LoVo (cell line): ENCODE measurements around the gene JPT1.
"Not testable (repeated sequence)": the region's sequence is repeated elsewhere in the genome, so short reads cannot be mapped to it uniquely, and the experiment has no call there.

Source experiments
- DNase-seq: peaks from one replicate; pipeline ENCODE4 v3.0.0-alpha.2; 2016; ENCODE audit warnings: low spot score

JPT1 gene

DNA sequence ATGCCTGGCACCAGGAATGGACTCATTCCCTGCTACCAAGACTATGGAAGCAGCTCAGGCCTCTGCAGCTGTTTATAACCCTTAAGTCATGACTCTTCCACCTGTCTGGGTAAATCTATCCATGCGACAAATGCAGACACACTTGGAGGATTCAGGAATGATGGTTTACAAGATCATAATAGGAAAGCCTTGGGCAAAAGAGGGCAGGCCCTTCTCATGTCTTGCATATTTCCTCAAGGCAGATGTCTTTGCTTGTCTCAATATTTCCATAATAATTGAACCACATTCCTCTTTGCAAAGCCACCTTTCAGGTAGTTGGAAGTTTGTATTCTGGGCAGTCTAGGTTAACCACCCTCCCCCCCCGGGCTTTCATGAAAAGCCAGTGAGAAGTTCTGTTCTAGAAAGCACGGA lies 884 bp upstream of the JPT1 start:
- no peak for DNase-seq

DNA sequence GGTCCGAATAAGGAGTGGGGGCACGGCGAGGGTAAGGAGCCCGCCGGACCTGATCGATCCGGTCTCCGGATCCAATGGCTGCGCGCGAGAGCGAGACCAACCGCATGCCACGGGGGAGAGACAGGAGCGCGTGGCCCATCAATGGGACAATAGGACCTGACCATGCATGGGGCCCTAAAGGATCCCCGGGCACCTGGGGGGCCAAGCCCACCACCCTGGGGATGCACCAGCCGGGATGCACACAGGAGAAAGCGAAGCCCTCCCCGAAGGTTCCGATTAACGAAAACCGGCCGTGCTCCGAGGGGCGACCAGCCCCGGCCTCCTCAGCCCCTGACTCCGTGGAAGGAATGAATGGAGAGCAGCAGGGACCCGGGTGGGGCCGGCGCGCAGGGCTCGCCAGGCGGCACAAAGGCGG lies 525 bp downstream of the JPT1 start:
- DNase-seq, result no peak

DNA sequence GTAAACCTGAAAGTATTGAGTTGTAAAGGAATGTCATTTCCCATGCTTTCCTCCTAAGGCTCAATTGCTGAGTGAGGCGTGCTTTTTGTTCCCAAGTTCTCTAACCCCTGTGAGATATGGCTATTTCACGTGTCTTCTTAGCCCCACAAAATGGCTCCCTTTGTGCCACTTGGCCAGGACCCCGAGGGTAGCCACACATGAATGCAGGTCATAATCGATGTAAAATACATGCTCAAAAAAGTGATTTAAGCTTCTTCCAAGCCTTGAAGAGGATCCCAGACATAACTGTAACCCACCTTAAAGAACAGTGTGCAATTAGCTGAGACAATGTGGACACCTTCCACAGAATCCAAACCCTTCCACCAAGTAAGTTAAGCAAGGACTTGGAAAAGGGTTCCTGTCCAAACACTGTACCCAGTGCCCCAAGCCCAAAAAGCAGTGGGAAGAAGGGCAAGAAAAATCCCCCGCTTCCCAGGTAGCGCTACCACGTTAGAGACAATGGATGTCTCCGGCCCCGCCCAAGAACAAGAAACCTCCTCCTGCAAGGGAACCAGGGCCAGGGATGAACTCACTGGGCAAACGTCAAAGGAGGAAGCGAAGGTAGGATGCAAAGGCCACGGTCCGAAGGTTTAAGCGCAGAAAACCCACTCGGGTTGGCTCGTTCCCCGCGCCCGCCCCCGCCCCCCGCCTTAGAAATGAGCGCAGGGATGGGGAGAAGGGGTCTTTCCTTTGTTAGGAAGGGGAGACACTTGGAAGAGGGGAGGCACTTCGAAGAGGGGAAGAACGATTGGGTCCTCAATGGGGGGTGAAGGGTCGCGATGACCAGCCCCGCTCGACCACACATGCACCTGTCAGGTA lies 1.2 kb downstream of the JPT1 start:
- peak; percentile 59 for DNase-seq

DNA sequence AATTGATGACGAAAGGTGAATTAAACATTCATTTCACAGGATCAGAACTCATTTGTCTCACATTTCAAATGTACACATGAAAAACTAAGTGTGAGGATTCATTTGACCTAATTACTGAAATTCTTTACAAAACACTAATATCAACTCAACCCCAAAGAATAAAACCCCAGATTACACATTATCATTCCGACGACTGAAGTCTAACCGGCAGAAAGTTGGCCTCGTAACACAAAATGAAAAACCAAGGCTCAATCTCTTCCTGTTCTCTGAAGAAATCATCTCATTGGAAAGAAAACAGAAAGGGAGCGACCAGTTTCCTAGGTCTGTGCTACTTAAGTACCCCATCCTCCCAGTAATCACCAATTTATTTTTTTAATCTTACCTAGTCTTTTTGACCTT lies 1.8 kb downstream of the JPT1 start:
- DNase-seq, result no peak

DNA sequence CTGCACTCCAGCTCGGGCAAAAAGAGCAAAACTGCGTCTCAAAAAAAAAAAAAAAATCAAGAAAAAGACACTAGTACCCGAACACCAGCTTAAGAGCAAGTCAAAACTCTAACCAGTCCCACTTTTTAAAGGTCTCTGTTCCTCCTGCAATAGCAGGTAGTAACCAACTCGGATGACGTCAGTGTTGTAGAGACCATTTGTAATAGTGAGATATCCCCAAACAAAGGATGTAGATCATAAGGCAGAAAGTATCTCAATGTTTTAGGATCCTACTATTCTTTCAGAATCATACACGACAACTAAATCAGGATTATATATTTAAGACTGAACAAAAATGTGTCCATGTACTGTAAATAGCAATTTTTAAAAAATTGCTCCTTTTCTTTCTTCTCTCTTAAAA lies 2.4 kb downstream of the JPT1 start:
- no peak for DNase-seq

DNA sequence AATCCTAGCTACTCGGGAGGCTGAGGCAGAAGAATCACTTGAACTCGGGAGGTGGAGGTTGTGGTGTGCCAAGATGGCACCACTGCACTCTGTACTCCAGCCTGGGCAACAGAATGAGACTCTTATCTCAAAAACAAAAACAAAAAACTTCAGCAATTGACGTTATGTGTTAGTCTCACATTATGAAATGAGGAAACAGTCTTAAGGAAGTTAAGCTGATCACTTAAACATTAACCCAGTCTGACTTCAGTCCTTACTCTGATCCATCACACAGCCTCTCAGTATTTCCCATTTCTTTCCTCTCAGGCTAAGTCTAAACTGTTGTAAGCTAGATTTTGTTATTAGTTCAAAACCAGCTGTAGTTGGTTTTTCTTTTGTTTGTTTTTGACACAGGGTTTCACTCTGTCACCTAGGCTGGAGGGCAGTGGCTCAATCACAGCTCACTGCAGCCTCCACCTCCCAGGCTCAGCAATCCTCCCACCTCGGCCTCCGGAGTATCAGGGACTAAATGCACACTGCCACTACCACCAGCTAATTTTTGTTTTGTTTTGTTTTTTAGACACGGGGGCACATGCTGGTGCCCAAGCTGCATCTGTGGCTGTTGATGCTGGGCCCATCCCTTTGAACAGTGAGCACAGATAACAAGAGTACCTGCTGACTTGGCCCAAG lies 6.3 kb downstream of the JPT1 start:
- no peak for DNase-seq

DNA sequence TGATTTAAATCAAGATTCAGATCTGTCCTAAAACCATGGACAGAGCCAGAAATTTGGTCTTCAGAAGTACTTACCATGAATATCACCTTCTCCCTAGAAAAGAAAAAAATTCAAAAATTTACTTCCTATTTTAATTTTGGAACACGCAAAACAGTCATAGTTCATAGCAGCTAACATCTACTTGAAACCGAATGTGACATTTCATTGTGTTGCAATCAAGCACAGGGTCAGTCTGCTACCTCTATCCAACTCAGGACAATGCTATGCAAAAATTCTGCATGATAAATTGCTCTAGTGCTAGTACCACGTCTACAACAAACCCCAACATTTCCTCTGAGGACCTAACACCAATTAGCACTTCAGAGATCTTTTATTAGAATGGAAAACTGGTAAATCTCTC lies 7.7 kb downstream of the JPT1 start:
- no peak for DNase-seq

DNA sequence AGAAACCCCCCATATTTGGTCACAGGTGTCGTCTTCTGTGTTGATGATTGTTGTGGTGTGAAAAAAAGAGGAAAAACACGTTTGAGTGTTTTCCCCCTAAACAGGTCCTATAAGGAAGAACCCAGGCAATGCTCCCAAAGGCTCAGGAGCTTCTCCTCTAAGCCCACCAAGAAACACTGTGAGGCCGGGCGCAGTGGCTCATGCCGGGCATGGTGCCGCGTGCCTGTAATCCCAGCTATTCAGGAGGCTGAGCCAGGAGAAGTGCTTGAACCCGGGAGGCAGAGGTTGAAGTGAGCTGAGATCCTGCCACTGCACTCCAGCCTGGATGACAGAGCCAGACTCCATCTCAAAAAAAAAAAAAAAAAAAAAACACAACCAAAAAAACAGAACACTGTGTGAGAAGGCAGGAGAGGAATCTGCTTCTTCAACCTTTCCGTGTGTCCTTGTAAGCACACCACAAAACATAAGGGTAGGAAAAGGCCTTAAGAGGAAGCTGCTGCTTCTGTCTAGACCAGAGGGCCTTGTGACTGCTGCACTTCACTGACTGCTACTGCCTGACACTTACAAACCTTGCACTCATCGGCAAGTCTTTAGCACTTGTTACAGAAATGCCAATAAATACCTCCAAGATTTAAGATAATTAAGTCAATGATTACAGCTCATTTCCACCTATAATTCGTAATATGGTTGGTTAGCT lies 9.3 kb downstream of the JPT1 start:
- DNase-seq, result no peak

DNA sequence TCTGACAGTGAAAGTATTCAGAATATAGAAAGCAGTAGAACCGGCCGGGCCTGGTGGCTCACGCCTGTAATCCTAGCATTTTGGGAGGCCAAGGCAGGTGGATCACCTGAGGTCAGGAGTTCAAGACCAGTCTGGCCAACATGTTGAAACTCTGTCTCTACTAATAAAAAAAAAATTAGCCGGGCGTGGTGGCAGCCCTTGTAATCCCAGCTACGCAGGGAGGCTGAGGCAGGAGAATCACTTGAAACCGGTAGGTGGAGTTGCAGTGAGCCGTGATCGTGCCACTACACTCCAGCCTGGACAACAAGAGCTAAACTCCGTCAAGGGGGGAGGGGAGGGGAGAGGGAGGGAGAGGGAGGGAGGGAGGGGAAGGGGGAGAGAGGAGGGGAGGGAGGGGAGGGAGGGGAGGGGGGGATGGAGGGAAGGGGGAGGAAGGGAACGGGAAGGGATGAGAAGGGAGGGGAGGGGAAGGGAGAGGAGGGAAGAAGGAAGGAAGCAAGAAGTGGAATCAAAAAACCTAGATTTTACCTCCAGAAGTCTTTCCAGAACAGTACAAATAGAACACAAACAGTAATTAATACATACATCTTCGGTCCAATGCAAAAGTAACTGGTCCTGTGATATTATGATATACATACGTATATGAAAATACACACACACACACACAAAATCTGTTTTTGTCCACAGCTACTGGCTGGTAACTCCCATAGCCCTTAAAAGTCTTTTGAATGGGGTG lies 11.9 kb downstream of the JPT1 start:
- DNase-seq, result no peak

DNA sequence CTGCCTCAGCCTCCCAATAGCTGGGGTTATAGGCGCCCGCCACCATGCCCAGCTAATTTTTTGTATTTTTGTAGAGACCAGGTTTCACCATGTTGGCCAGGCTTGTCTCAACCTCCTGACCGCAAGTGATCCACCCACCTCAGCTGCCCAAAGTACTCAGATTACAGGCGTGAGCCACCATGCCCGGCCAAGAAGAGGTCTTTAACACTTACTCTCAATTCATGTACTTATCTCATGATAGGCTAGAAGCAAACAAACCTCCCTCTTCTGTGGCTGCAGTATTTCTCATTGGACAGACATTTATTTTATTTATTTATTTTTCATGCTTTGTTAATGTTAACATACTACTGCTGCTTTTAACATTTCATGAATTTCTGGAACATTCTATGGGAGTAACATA lies 15.8 kb downstream of the JPT1 start:
- no peak for DNase-seq

DNA sequence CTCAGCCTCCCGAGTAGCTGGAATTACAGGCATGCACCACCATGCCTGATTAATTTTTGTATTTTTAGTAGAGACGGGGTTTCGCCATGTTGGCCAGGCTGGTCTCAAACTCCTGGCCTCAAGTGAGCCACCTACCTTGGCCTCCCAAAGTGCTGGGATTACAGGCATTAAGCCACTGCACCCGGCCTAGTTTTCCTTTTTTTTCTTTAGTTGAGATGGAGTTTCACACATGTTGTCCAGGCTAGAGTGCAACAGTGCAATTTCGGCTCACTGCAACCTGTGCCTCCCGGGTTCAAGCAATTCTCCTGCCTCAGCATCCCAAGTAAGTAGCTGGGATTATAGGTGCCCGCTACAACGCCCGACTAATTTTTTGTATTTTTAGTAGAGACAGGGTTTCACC lies 16.6 kb downstream of the JPT1 start:
- not testable (repeated sequence) for DNase-seq

DNA sequence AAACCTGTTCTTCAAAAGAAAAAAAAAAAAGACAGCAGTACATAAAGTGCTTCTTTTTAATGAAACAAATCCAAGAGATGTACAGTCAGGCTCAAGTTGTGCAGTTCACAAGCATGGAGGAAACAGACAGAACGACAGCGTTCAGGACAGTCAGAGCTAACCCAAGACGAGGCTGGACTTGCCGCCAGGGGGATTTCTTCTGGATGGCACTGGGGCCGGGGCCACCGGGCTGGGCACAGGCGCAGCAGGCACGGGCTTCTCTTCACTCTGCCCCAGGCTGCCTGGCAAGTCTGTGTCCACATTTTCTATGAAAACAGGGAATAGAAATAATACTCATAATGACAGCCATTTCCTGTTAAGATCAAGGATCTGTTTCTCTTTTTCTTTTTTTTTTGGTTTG lies 18.4 kb downstream of the JPT1 start:
- DNase-seq, result no peak

DNA sequence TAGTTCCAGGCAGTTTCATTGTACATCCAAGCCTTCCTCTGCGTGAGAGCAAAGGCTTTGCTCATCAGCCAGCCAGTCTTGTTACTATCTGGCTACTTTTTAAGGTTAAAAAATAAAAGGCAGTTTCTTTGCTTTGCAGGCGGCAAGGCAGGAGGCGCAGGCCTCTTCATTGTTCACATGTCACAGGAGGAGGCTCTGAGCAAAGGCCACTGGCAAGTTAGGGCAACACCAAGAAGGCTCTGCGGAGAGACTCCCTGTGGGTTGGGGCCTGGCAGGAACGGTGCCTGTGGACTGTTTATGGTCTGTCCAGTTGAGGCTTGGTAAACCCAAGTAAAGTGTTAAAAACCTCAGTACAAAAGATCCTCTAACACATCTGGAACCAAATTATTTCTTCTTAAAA lies 18.9 kb downstream of the JPT1 start:
- DNase-seq, result no peak

DNA sequence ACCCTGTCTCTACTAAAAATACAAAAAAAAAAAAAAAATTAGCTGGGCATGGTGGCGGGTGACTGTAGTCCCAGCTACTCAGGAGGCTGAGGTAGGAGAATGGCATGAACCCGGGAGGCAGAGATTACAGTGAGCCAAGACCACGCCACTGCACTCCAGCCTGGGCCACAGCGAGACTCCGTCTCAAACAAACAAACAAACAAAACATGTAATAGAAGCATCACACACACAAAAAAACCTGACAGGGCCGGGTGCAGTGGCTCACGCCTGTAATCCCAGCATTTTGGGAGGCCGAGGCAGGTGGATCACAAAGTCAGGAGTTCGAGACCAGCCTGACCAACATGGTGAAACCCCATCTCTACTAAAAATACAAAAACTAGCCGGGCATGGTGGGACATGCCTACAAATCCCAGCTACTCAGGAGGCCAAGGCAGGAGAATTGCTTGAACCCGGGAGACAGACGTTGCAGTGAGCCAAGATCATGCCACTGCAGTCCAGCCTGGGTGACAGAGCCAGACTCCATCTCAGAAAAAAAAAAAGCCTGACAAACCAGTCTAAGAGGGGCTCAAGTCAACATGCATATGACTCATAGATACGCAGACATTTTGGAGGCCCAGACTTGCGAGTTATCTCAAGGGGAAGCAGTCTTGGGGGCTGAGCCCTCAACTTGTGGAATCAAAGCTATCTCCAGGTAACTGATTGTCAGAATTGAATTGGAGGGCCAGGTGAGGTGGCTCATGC lies 20.5 kb downstream of the JPT1 start:
- not testable (repeated sequence) for DNase-seq

DNA sequence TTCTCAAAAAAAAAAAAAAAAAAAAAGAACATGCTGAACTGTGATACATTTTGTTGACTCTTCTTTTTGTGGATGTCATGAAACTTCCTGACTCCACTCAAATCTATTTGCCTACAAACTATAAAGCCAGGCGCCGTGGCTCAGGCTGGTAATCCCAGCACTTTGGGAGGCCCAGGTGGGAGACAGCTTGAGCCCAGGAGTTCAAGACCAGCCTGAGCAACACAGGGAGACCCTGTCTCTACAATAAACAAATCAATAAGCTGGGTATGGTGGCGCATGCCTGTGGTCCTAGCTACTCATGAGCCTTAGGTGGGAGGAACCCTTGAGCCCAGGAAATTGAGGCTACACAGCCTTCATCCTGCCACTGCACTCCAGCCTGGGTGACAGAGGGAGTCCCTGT lies 21.3 kb downstream of the JPT1 start:
- no peak for DNase-seq

DNA sequence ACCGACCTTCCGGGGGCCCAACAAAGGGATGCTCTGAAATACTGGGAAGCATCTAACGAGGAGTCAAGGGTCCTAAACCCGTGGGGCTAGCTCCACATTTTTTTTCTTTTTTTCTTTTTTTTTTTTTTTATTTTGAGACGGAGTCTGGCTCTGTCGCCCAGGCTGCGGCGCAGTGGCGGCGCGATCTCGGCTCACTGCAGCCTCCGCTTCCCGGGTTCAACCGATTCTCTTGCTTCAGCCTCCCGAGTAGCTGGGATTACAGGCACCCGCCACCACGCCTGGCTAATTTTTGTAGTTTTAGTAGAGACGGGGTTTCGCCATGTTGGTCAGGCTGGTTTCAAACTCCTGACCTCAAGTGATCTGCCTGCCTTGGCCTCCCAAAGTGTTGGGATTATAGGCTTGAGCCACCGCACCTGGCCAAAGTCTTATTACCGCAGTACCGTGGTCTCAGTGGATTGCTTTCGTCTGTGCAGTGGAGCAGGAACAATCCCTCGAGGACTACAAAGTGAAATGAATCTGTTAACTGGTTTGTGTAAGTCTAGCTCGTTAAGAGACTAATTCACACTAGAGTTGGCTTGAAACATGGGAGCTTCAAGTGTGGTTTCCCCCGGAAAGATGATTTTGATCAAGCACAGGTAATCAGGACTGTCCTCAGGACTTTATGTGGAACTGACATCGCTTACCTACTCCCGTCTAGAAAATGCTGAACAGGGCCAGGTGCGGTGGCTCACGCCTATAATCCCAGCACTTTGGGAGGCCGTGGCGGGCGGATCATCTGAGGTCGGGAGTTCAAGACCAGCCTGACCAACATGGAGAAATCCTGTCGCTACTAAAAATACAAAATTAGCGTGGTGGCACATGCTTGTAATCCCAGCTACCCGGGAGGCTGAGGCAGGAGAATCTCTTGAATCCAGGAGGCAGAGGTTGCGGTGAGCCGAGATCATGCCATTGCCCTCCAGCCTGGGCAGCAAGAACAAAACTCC lies 22.0 kb downstream of the JPT1 start:
- DNase-seq, result not testable (repeated sequence)

DNA sequence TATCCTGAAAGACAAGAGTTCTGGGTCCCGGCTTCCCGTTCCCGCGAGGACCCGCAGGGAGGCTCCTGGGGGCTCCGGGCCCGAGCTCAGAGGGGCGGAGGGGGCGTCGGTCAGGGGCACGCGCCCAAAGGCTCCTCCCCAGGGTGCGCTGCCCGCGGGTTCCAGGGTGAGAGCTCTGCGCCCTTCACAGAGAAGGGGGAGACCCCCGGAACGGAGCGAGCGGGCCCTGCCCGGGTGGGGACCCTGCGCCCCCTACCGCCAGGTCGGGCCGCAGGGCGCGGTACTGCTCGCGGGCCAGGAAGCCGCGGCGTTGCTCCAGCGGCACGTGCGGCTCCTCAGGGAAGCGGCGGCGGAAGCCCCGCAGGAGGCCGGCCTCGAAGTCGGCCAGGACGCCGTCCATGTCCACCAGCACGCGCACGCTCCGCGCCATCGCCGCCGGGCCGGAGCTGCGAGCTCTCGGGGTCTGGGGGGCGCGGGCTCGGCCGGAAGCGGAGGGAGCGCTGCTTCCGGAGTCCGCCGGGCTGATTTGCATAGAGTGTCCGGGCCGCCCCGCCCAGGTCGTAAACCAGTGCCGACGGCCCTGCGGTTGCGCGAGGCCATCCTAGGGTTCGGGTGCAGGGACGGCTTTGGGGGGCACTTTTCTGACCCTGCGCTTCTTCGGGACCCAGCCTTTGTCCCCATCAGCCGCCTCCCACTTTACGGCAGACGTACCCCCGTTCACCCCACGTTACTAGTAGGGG lies 22.9 kb downstream of the JPT1 start, which contains the start of gene NT5C:
NT5C (minus strand) TSS at position 465 of the 740 bp plus-strand sequence; CDS start at position 430, 35 bp downstream.
- peak; percentile 86 for DNase-seq

DNA sequence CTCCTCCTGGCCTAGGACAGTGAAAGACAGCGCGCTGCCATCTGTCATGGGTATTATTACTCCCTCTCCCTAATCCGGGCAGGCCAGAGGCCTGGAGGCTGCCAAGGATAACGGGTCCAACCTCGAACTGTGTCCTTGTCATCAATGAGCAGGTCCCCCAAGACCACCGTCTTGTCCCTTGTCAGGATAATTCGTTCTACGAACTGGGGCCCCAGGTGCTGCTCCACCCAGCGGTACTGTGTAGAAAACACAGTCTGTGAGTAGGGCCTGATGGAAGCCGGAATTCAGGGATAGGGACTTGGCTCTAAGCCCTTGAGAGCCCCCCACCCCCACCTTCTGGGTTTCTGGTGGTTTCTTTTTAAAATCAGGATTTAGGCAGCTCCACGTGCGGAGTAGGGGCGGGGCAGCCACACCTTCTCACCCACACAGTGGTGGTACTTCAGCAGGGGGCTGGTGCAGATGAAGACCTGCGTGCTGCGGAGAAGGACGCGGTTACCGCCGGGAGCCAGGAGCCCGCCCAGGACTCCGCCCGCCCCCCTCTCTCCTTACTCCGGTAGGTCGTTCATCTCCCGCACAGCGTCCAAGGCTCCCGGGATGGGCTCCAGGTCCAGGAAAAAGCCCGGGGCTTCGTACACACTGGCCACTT lies 23.6 kb downstream of the JPT1 start:
- DNase-seq, result peak; percentile 65

DNA sequence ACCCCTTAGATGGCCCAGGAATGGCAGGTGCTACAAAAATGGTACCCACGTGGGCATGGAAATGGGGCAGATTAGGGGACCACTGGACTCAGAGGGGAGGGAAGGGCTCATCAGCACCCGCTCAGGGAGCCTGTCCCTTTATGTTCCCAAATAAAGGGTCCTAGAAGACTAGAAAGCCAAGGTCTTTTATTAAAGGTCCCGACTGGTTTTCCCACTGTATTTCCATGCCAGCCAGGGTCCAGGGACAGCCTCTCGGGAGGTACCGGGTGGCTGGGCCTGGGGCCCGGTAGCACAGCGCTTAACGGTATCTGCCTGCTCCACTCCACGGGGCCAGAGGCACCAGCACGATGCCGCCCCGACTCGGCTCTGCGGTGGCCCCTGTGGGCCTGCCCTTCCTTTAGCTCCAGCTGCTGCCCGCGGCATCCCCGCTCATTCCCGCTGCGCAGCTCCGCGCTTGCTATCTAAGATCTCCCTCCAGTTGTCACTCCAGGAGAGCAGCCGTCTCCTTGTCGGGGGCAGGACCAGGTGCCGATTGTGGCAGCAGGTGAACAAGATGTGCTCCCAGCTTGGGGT lies 24.2 kb downstream of the JPT1 start:
- DNase-seq, result no peak
